OCI-LY1 (cell line): ENCODE measurements around the gene MAP4K1.

Experiments used
- H2AFZ ChIP-seq: fragments of 200-600 bp; sonication (generic), shearing (Covaris generic); 2 replicates; pipeline ENCODE4 v1.6.0; 2014; ENCODE audit warnings: antibody characterized with exemption, mild to moderate bottlenecking, low read length
- H3F3A ChIP-seq: fragments of 200-600 bp; sonication (generic), shearing (Covaris generic); 2 replicates; pipeline ENCODE4 v1.6.0; 2014; ENCODE audit warnings: mild to moderate bottlenecking, antibody characterized with exemption, low read length, moderate library complexity; ENCODE audit not compliant: insufficient read depth
- H3K27ac ChIP-seq: fragments of 200-600 bp; sonication (generic); 2 replicates; pipeline ENCODE4 v1.5.1; 2014; ENCODE audit warnings: low read length, mixed run types, mild to moderate bottlenecking, low read depth; ENCODE audit not compliant: poor library complexity, severe bottlenecking
- H3K27me3 ChIP-seq: fragments of 200-600 bp; sonication (generic); 2 replicates; pipeline ENCODE4 v1.6.0; 2014; ENCODE audit warnings: antibody characterized with exemption, mild to moderate bottlenecking, low read length, moderate library complexity; ENCODE audit not compliant: insufficient read depth
- H3K36me3 ChIP-seq: fragments of 200-600 bp; sonication (generic); 2 replicates; pipeline ENCODE4 v1.6.1; 2014; ENCODE audit warnings: mild to moderate bottlenecking, antibody characterized with exemption, low read length, moderate library complexity, mixed read lengths; ENCODE audit not compliant: insufficient read depth
- H3K4me1 ChIP-seq: fragments of 200-600 bp; sonication (generic); 2 replicates; pipeline ENCODE4 v1.5.1; 2014; ENCODE audit warnings: mild to moderate bottlenecking, low read length, moderate library complexity; ENCODE audit not compliant: insufficient read depth, severe bottlenecking
- H3K4me2 ChIP-seq: fragments of 200-600 bp; sonication (generic), shearing (Covaris generic); 2 replicates; pipeline ENCODE4 v1.6.1; 2014; ENCODE audit warnings: low read length
- H3K4me3 ChIP-seq: fragments of 200-600 bp; sonication (generic); 2 replicates; pipeline ENCODE4 v1.5.1; 2014; ENCODE audit warnings: low read length, low read depth, mild to moderate bottlenecking, mixed read lengths; ENCODE audit not compliant: poor library complexity, severe bottlenecking
- H3K79me2 ChIP-seq: fragments of 200-600 bp; shearing (Covaris generic); 2 replicates; pipeline ENCODE4 v1.6.1; 2016; ENCODE audit warnings: mixed run types, low read length, mixed read lengths; ENCODE audit not compliant: insufficient read depth
- H3K9ac ChIP-seq: fragments of 200-600 bp; sonication (generic), shearing (Covaris generic); 2 replicates; pipeline ENCODE4 v1.6.1; 2014; ENCODE audit warnings: mild to moderate bottlenecking, low read length, mixed read lengths
- H3K9me2 ChIP-seq: fragments of 200-600 bp; sonication (generic), shearing (Covaris generic); 2 replicates; pipeline ENCODE4 v1.6.1; 2014; ENCODE audit warnings: low read depth, mild to moderate bottlenecking, low read length, mixed read lengths
- H3K9me3 ChIP-seq: fragments of 200-600 bp; shearing (Covaris generic); 2 replicates; pipeline ENCODE4 v1.6.1; 2014; ENCODE audit warnings: low read length, mixed read lengths
- H4K20me1 ChIP-seq: fragments of 200-600 bp; sonication (generic), shearing (Covaris generic); 2 replicates; pipeline ENCODE4 v1.6.0; 2016; ENCODE audit warnings: mild to moderate bottlenecking, low read length; ENCODE audit not compliant: insufficient read depth
- EZH2 ChIP-seq: fragments of 200-600 bp; sonication (generic), shearing (Covaris generic); IDR thresholded peaks from 2 replicates; pipeline ENCODE4 v1.8.0; 2017; ENCODE audit warnings: borderline replicate concordance, mixed run types, mild to moderate bottlenecking, antibody characterized with exemption, low read length, moderate library complexity, mixed read lengths
- TF ChIP-seq, protein P1 (sequence below): fragments of 200-600 bp; sonication (generic), shearing (Covaris generic); IDR thresholded peaks from 2 replicates; pipeline ENCODE4 v1.5.1; 2017; ENCODE audit warnings: mild to moderate bottlenecking, antibody characterized with exemption, low read length, moderate library complexity, mixed read lengths

Gene MAP4K1

DNA sequence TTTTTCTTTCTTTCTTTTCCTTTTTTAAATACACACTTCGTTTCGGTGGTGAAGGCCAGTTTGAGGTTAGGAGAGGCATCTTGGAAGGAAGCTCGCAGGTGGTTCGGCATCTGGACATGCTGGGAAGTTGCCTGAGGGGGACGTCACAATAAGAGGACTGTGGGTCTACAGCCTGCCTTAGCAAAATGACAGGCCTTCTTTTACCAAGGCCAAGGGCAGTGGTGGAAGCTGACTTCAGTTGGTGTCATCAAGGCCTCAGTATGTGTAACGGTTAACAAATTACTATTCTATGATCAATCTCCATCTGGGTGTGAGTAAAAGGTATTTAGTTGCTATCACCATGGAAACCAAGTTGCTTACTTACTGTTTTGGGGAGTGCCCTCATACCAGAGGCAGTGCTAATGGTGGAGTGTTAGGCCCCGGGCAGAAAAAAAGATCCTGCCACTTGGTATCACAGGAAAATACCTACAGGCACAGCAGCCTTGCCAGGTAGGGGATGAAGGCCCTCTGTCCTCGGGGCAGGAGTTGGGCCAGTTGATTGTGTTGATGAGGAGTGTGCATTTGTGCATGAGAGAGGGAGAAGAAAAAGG is 40.0 kb upstream of the MAP4K1 start:
- Histone ChIP-seq H3K36me3 (peaks cover 35% of the 10 kb centered on the region; the same call in 1 of the 2 replicates), H4K20me1 (no peaks in the 10 kb centered on the region), H3K4me3 (no peak overlapping the region), H3K4me2 (no peak overlapping the region), H3K4me1 (peaks cover 30% of the 10 kb centered on the region), H3K27ac (no peak overlapping the region), H2AFZ (no peak overlapping the region), H3K9me2 (no peaks in the 10 kb centered on the region), H3K79me2 (peaks cover 80% of the 10 kb centered on the region), H3F3A (no peaks in the 10 kb centered on the region), H3K9me3 (no peaks in the 10 kb centered on the region), H3K27me3 (no peaks in the 10 kb centered on the region), H3K9ac (no peak overlapping the region)
- no peak for TF ChIP-seq EZH2
- TF ChIP-seq, protein P1, sequence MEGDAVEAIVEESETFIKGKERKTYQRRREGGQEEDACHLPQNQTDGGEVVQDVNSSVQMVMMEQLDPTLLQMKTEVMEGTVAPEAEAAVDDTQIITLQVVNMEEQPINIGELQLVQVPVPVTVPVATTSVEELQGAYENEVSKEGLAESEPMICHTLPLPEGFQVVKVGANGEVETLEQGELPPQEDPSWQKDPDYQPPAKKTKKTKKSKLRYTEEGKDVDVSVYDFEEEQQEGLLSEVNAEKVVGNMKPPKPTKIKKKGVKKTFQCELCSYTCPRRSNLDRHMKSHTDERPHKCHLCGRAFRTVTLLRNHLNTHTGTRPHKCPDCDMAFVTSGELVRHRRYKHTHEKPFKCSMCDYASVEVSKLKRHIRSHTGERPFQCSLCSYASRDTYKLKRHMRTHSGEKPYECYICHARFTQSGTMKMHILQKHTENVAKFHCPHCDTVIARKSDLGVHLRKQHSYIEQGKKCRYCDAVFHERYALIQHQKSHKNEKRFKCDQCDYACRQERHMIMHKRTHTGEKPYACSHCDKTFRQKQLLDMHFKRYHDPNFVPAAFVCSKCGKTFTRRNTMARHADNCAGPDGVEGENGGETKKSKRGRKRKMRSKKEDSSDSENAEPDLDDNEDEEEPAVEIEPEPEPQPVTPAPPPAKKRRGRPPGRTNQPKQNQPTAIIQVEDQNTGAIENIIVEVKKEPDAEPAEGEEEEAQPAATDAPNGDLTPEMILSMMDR, result no peak

DNA sequence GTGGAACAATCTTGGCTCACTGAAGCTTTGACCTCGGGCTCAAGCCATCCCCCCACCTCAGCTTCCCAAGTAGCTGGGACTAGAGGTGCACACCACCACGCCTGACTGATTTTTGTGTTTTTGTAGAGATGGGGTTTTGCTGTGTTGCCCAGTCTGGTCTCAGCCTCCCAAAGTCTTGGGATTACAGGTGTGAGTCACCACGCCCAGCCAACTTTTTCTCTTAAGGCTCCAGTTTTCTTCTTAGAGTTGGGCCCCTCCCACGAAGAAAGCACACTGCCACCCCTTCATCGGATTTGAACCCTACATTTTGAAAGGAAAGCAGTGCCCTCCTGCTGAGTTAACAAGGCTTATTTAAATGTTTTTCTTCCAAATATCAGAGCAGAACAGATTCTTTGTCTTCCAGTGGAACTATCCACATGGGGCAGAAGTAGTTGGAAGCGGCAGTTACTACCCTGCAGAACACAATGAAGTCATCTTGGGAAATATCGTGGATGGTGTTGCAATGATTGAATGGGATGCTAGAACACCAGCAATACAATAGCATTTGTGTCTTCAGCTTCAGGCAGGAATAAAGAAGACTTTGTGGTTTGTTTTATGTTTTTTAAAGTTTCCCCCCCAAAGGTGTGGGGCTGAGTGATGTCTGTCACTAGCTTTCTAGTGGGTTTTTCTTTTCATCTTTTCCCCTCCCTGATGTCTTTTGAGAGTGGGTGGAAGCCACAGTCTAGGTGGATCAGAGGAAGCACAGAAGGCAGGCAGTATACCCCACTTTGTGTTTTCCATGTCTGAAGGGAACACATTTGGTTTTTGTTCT is 38.6 kb upstream of the MAP4K1 start:
- TF ChIP-seq, protein P1, result no peak
- TF ChIP-seq EZH2, result no peak
- H3K36me3 ChIP-seq, result peaks cover 35% of the 10 kb centered on the region; the same call in 1 of the 2 replicates
- no peak overlapping the region for H3K9ac ChIP-seq
- peaks cover 86% of the 10 kb centered on the region for H3K79me2 ChIP-seq
- H3K4me2 ChIP-seq, result no peak overlapping the region
- H3K9me2 ChIP-seq, result no peaks in the 10 kb centered on the region
- no peaks in the 10 kb centered on the region for H3F3A ChIP-seq
- no peaks in the 10 kb centered on the region for H3K9me3 ChIP-seq
- H4K20me1 ChIP-seq, result no peaks in the 10 kb centered on the region
- no peak overlapping the region for H2AFZ ChIP-seq
- peaks cover 41% of the 10 kb centered on the region for H3K4me1 ChIP-seq
- H3K27me3 ChIP-seq, result no peaks in the 10 kb centered on the region
- no peak overlapping the region for H3K27ac ChIP-seq
- no peak overlapping the region for H3K4me3 ChIP-seq

DNA sequence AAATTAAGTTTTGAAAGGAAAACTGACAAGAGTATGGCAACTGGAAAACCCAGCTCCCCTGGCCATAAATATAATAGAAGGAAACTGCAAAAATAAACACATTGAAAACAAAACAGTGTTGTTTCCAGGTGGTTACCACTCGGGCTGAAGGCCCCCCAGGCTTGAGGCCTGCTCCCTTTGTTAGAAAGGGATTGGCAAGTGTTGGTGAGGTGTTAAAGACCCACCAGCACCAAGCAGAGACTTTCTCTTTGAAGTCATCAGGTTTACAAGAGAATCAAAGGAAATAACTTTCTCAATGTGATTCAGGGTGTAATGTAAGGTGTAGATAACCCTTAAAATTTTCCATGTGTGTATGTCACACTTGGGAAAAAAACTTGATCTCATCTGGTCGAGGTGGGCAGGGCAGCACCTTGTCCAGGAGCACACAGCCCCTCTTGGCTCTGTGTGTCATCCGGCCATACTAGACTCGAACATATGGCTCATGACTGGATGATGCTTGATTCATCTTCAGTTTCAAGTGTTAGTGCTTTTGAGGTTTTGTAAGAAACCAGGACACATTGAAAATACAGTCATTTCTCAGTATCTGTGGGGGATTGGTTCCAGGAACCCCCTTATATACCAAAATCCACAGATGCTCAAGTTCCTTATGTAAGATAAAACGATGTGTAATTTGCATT is 37.5 kb upstream of the MAP4K1 start:
- TF ChIP-seq, protein P1, result no peak
- no peak for TF ChIP-seq EZH2
- Histone ChIP-seq H3K4me3 (no peak overlapping the region), H3K9me2 (no peaks in the 10 kb centered on the region), H3F3A (no peaks in the 10 kb centered on the region), H3K9ac (no peak overlapping the region), H4K20me1 (no peaks in the 10 kb centered on the region), H3K79me2 (peaks cover 92% of the 10 kb centered on the region), H3K36me3 (peaks cover 35% of the 10 kb centered on the region; the same call in 1 of the 2 replicates), H3K4me1 (peaks cover 52% of the 10 kb centered on the region), H3K9me3 (no peaks in the 10 kb centered on the region), H2AFZ (no peak overlapping the region), H3K27ac (no peak overlapping the region), H3K27me3 (no peaks in the 10 kb centered on the region), H3K4me2 (no peak overlapping the region)
